Measurements from ENCODE around the gene APC2. TPM values are rescaled to one million over a fixed set of nuclear protein-coding genes. Genes with fewer than 3 reads are reported as not detected.
"Not testable (repeated sequence)": the region's sequence is repeated elsewhere in the genome, so short reads cannot be mapped to it uniquely, and the experiment has no call there.

Gene APC2
- total RNA-seq, 1 experiment from 2014 or later, result 11.9 TPM

DNA sequence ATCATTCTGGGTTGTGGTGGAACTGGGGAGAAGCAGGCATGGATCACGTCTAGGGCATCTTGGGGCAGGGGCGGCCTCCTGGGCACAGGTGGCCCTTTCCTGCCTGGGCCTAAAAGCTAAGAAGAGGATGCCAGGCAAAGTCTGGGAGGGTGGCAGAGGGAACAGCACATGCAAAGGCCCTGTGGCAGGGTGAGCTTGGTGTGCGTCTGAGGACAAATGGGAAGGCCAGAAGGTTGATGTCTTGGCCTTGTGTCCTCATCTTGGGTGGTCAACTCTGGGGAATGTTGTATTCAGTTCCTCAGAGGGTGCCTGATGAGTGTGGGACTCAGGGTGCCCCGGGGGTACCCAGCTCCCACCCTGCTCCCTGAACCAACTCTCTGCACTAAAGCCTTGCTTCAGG, 68.5 kb downstream of the APC2 start:
- no peak overlapping the region for H3K27ac ChIP-seq (ENCODE audit: low read length)
- TF ChIP-seq, protein P1, sequence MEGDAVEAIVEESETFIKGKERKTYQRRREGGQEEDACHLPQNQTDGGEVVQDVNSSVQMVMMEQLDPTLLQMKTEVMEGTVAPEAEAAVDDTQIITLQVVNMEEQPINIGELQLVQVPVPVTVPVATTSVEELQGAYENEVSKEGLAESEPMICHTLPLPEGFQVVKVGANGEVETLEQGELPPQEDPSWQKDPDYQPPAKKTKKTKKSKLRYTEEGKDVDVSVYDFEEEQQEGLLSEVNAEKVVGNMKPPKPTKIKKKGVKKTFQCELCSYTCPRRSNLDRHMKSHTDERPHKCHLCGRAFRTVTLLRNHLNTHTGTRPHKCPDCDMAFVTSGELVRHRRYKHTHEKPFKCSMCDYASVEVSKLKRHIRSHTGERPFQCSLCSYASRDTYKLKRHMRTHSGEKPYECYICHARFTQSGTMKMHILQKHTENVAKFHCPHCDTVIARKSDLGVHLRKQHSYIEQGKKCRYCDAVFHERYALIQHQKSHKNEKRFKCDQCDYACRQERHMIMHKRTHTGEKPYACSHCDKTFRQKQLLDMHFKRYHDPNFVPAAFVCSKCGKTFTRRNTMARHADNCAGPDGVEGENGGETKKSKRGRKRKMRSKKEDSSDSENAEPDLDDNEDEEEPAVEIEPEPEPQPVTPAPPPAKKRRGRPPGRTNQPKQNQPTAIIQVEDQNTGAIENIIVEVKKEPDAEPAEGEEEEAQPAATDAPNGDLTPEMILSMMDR (IDR thresholded peaks at IDR 0.05), result no peak
- TF ChIP-seq, protein P2, sequence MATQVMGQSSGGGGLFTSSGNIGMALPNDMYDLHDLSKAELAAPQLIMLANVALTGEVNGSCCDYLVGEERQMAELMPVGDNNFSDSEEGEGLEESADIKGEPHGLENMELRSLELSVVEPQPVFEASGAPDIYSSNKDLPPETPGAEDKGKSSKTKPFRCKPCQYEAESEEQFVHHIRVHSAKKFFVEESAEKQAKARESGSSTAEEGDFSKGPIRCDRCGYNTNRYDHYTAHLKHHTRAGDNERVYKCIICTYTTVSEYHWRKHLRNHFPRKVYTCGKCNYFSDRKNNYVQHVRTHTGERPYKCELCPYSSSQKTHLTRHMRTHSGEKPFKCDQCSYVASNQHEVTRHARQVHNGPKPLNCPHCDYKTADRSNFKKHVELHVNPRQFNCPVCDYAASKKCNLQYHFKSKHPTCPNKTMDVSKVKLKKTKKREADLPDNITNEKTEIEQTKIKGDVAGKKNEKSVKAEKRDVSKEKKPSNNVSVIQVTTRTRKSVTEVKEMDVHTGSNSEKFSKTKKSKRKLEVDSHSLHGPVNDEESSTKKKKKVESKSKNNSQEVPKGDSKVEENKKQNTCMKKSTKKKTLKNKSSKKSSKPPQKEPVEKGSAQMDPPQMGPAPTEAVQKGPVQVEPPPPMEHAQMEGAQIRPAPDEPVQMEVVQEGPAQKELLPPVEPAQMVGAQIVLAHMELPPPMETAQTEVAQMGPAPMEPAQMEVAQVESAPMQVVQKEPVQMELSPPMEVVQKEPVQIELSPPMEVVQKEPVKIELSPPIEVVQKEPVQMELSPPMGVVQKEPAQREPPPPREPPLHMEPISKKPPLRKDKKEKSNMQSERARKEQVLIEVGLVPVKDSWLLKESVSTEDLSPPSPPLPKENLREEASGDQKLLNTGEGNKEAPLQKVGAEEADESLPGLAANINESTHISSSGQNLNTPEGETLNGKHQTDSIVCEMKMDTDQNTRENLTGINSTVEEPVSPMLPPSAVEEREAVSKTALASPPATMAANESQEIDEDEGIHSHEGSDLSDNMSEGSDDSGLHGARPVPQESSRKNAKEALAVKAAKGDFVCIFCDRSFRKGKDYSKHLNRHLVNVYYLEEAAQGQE (IDR thresholded peaks at IDR 0.05; ENCODE audit: insufficient read depth in 1 of 2, low read depth in 2 of 2, low read length in 1 of 2), result no peak
- no peak overlapping the region for H3K4me3 ChIP-seq (ENCODE audit: low read depth in 2 of 2, low read length in 2 of 2)
- no peaks in the 10 kb centered on the region for H3K4me1 ChIP-seq (ENCODE audit: control insufficient read depth, insufficient read depth, low read length)
- POLR2A ChIA-PET, result no interaction called here
- intact Hi-C loops (cut with micrococcal nuclease; ENCODE audit: unreplicated experiment) (no loop called here), in situ Hi-C loops (cut with HindIII; ENCODE audit: low pct_unique_long_range_greater_than_20kb, low sequenced_read_pairs) (no loop called here)
- no peak for DNase-seq (ENCODE audit: low read depth, low spot score)
- ATAC-seq, result no peak
- no peaks in the 10 kb centered on the region for H3K9me3 ChIP-seq (ENCODE audit: control insufficient read depth, insufficient read depth, low read depth, low read length)
- CTCF ChIA-PET, result no interaction called here
- no peaks in the 10 kb centered on the region for H3K36me3 ChIP-seq (ENCODE audit: control insufficient read depth, insufficient read depth, low read length)
- BruUV-seq (replicated peaks), result no TSS peak
- no peaks in the 10 kb centered on the region for H3K27me3 ChIP-seq (ENCODE audit: control insufficient read depth, insufficient read depth, low read length)

- intact Hi-C loops (cut with micrococcal nuclease; ENCODE audit: unreplicated experiment); ATAC-seq; H3K27ac ChIP-seq (ENCODE audit: low read length); H3K4me1 ChIP-seq (ENCODE audit: control insufficient read depth, insufficient read depth, low read length); H3K4me3 ChIP-seq (ENCODE audit: low read depth in 2 of 2, low read length in 2 of 2); POLR2A ChIA-PET; H3K27me3 ChIP-seq (ENCODE audit: control insufficient read depth, insufficient read depth, low read length); H3K36me3 ChIP-seq (ENCODE audit: control insufficient read depth, insufficient read depth, low read length); DNase-seq (ENCODE audit: low read depth, low spot score); in situ Hi-C loops (cut with HindIII; ENCODE audit: low pct_unique_long_range_greater_than_20kb, low sequenced_read_pairs); BruUV-seq (replicated peaks); H3K9me3 ChIP-seq (ENCODE audit: control insufficient read depth, insufficient read depth, low read depth, low read length): not testable (repeated sequence)
- CTCF ChIA-PET, result interaction anchor here (1.0 kb wide), 1 partner anchor 56 kb away, joined by 3 read pairs; no protein-coding TSS in a partner anchor
Observed at GRCh38 chr19:1519802-1520201, 69.9 kb downstream of the APC2 start.

DNA sequence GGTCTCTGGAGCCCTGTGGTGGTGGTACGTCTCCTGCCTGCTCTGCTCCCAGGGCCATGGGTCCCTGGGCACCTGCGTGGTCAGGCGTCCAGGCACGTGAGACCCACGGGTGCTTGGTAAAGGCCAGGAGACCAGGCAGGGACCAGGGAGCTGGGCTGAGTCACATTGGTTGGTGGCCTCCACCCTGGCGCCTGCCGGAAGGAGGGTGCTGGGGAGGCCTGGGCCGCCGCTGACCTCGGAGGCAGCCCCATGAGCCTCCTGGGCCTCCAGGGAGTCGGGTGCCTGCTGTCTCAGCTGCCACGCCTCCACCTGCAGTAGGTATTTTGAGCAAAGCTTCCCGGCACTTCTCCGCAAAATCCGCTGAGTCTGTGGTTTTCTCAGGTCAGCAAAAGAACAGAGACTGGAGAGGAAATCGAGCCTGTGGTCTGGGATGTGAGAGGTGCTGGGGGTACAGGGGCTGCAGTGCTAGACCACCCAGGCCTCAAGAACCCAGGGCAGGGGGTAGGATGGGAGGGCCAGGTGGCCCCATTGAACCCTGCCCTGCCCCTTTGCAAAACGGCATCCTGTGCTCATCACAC, 70.4 kb downstream of the APC2 start:
- CTCF ChIA-PET, result interaction anchor here (0.6 to 1.0 kb wide), 2 partner anchors 15 to 56 kb away, joined by 3 read pairs; no protein-coding TSS in a partner anchor

More for the DNA sequence above, 70.4 kb downstream of the APC2 start:
- TF ChIP-seq, protein P2 (IDR thresholded peaks at IDR 0.05; ENCODE audit: insufficient read depth in 1 of 2, low read depth in 2 of 2, low read length in 1 of 2), result no peak
- no peak for TF ChIP-seq TCF7L2 (IDR thresholded peaks at IDR 0.05; ENCODE audit: low read depth, low read length)
- TF ChIP-seq POLR2AphosphoS5 (IDR thresholded peaks at IDR 0.05; ENCODE audit: low read depth, low read length), result no peak
- no peak for TF ChIP-seq SIN3A (IDR thresholded peaks at IDR 0.05; ENCODE audit: borderline replicate concordance, insufficient read depth, low read depth, low read length)
- TF ChIP-seq, protein P1 (IDR thresholded peaks at IDR 0.05), result no peak
- ATAC-seq, result no peak
- no peaks in the 10 kb centered on the region for H3K9me3 ChIP-seq (ENCODE audit: control insufficient read depth, insufficient read depth, low read depth, low read length)
- no peaks in the 10 kb centered on the region; the same call in 1 of the 2 replicates for H3K27me3 ChIP-seq (ENCODE audit: control insufficient read depth, insufficient read depth, low read length)
- no peak overlapping the region for H3K27ac ChIP-seq (ENCODE audit: low read length)
- no peaks in the 10 kb centered on the region for H3K36me3 ChIP-seq (ENCODE audit: control insufficient read depth, insufficient read depth, low read length)
- no peak for DNase-seq (ENCODE audit: low read depth, low spot score)
- POLR2A ChIA-PET, result no interaction called here
- in situ Hi-C loops (cut with HindIII; ENCODE audit: low pct_unique_long_range_greater_than_20kb, low sequenced_read_pairs), result no loop called here
- intact Hi-C loops (cut with micrococcal nuclease; ENCODE audit: unreplicated experiment), result no loop called here
- BruUV-seq (replicated peaks), result no TSS peak
- H3K4me3 ChIP-seq (ENCODE audit: low read depth in 2 of 2, low read length in 2 of 2), result no peak overlapping the region
- no peaks in the 10 kb centered on the region for H3K4me1 ChIP-seq (ENCODE audit: control insufficient read depth, insufficient read depth, low read length)

All from Panc1 (cell line).